HCT116 (cell line): ENCODE results near the gene THSD7B.

Source experiments
- EZH2phosphoT487 ChIP-seq: fragments of 200-600 bp; IDR thresholded peaks from 2 replicates; pipeline ENCODE4 v1.6.1; 2018; ENCODE audit warnings: antibody characterized with exemption, borderline replicate concordance
- POLR2AphosphoS5 ChIP-seq: IDR thresholded peaks from 2 replicates; pipeline ENCODE4 v1.6.1; 2011; ENCODE audit warnings: mild to moderate bottlenecking, low read depth, low read length, moderate library complexity
- TCF7L2 ChIP-seq: IDR thresholded peaks from 2 replicates; pipeline ENCODE4 v1.7.0; 2011; ENCODE audit warnings: borderline replicate concordance, inconsistent platforms; ENCODE audit not compliant: insufficient read depth, insufficient read length; ENCODE audit errors: extremely low read depth
- YY1 ChIP-seq: IDR thresholded peaks from 2 replicates; pipeline ENCODE4 v1.6.1; 2011; ENCODE audit warnings: low read length, low read depth, moderate library complexity, mild to moderate bottlenecking; ENCODE audit not compliant: insufficient replicate concordance; ENCODE audit errors: extremely low read depth
- ZBTB33 ChIP-seq: IDR thresholded peaks from 2 replicates; pipeline ENCODE4 v1.6.1; 2011; ENCODE audit warnings: mild to moderate bottlenecking, low read length, moderate library complexity; ENCODE audit not compliant: insufficient replicate concordance; ENCODE audit errors: extremely low read depth
- TF ChIP-seq, protein P1 (sequence below), 3 experiments: fragments of 200-600 bp in 1 of 3; sonication (generic) in 1 of 3; IDR thresholded peaks in 2 of 3; conservative IDR thresholded peaks in 1 of 3; 2 replicates each; pipeline ENCODE4 v1.5.1; 2012 to 2017; ENCODE audit warnings: low read depth in 2 of 3, low read length in 2 of 3, antibody characterized with exemption in 1 of 3, borderline replicate concordance in 1 of 3, control low read depth in 1 of 3, mild to moderate bottlenecking in 1 of 3, mixed read lengths in 1 of 3, mixed run types in 1 of 3, moderate library complexity in 1 of 3; ENCODE audit not compliant: insufficient read depth in 1 of 3

DNA sequence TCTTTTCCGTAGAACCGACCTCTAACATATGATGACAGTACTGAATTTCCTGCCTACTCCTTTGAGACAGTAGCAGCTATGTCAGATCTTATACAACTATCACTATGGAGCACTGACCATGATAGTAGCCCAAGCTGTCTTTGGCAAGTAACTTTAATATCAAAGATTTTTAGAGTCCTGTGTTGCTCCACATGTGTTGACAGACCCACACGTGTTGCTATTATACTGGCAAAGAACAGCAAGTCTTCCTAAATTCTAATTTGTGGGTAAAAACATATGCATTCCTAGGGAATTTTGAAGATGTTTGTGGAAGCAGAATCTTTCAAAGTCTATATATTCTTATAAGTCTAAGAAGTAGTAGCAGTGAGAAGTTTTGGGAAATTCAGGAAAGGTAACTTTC, 953.4 kb downstream of the THSD7B start:
- TF ChIP-seq, protein P1, sequence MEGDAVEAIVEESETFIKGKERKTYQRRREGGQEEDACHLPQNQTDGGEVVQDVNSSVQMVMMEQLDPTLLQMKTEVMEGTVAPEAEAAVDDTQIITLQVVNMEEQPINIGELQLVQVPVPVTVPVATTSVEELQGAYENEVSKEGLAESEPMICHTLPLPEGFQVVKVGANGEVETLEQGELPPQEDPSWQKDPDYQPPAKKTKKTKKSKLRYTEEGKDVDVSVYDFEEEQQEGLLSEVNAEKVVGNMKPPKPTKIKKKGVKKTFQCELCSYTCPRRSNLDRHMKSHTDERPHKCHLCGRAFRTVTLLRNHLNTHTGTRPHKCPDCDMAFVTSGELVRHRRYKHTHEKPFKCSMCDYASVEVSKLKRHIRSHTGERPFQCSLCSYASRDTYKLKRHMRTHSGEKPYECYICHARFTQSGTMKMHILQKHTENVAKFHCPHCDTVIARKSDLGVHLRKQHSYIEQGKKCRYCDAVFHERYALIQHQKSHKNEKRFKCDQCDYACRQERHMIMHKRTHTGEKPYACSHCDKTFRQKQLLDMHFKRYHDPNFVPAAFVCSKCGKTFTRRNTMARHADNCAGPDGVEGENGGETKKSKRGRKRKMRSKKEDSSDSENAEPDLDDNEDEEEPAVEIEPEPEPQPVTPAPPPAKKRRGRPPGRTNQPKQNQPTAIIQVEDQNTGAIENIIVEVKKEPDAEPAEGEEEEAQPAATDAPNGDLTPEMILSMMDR (IDR thresholded peaks at IDR 0.05 in 2 of 3, conservative IDR thresholded peaks at IDR 0.05 in 1 of 3; ENCODE audit: borderline replicate concordance in 1 of 3, insufficient read depth in 1 of 3, low read depth in 2 of 3, low read length in 2 of 3) = no peak
- no peak for TF ChIP-seq POLR2AphosphoS5
- TF ChIP-seq YY1 = no peak
- TF ChIP-seq ZBTB33 = no peak
- no peak for TF ChIP-seq TCF7L2
- no peak for TF ChIP-seq EZH2phosphoT487
